HEK293 (cell line): ENCODE data around the gene MAZ.

Experiments
- BCL11A ChIP-seq: fragments of 450-650 bp; formaldehyde crosslinking; IDR thresholded peaks from 2 replicates; pipeline ENCODE4 v1.5.1; 2016; ENCODE audit warnings: low read depth, missing biosample characterization, missing genetic modification characterization
- OVOL3 ChIP-seq: fragments of 450-650 bp; formaldehyde crosslinking; IDR thresholded peaks from 2 replicates; pipeline ENCODE4 v1.5.1; 2016; ENCODE audit warnings: missing biosample characterization, missing genetic modification characterization
- ZFP37 ChIP-seq: fragments of 450-650 bp; formaldehyde crosslinking; IDR thresholded peaks from 2 replicates; pipeline ENCODE4 v1.5.1; 2016; ENCODE audit warnings: missing biosample characterization, missing genetic modification characterization
- ZNF211 ChIP-seq: fragments of 450-650 bp; formaldehyde crosslinking; IDR thresholded peaks from 2 replicates; pipeline ENCODE4 v1.5.1; 2016; ENCODE audit warnings: low read depth, missing biosample characterization, missing genetic modification characterization
- ZNF274 ChIP-seq, 2 experiments: fragments of 200-500 bp in 1 of 2; fragments of 450-650 bp in 1 of 2; sonication (Bioruptor generic) in 1 of 2; formaldehyde crosslinking in 1 of 2; IDR thresholded peaks; 2 replicates each; pipeline versions ENCODE4 v1.5.1 to v1.6.1; 2014 to 2016; ENCODE audit warnings: borderline replicate concordance in 1 of 2, inconsistent platforms in 1 of 2, low read length in 1 of 2, missing biosample characterization in 1 of 2, missing genetic modification characterization in 1 of 2

DNA sequence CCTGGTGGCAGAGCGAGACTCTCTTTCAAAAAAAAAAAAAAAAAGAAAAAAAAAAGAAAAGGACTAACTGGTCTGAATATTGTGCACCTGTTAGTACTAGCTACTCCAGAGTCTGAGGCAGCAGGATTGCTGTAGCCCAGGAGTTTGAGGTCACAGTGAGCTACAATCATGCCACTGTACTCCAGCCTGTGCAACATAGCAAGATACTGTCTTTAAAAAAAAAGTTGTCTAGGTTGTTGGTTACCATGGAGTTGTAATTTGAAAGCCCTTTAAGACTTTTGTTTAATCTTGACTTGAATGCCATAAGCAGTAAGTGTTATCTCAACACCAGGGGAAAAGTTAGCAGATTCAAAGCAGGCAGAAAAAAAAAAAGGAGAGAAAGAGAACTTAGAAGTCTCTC is 49.7 kb upstream of the MAZ start:
- no peak for TF ChIP-seq ZFP37 (tag by site-specific recombination)
- TF ChIP-seq BCL11A (tag by site-specific recombination), result no peak
- no peak for TF ChIP-seq ZNF211
- TF ChIP-seq ZNF274 (IDR thresholded peaks at IDR 0.05; ENCODE audit: low read length), result no peak
- no peak for TF ChIP-seq ZNF274 (tag by site-specific recombination; IDR thresholded peaks at IDR 0.05; ENCODE audit: borderline replicate concordance)
- TF ChIP-seq OVOL3 (tag by site-specific recombination), result no peak
